Central memory CD8-positive, alpha-beta T cell (primary cell): Measurements from ENCODE around the gene IRF1.
"Not testable (repeated sequence)": the region's sequence is repeated elsewhere in the genome, so short reads cannot be mapped to it uniquely, and the experiment has no call there.

Source experiments
- ATAC-seq: fragments of 150-1000 bp; cut with Tn5 transposase; replicated peaks from 2 replicates; pipeline ENCODE4 v1.10.0; 2022; ENCODE audit warnings: mild to moderate bottlenecking, moderate FRiP score, moderate number of reproducible peaks; ENCODE audit not compliant: poor library complexity, severe bottlenecking; ENCODE audit errors: extremely low read depth
- DNase-seq, 2 donors: peaks; one replicate each; pipeline ENCODE4 v3.0.0; 2021; ENCODE audit warnings: low spot score in 2 of 2
- H3K27ac Mint-ChIP-seq: one replicate; pipeline ENCODE4 v1.8.0; 2022; ENCODE audit warnings: low read depth, mild to moderate bottlenecking, moderate library complexity, mixed read lengths
- H3K27me3 Mint-ChIP-seq: one replicate; pipeline ENCODE4 v1.8.0; 2022; ENCODE audit warnings: mixed read lengths
- H3K36me3 Mint-ChIP-seq: one replicate; pipeline ENCODE4 v1.8.0; 2022; ENCODE audit warnings: mild to moderate bottlenecking, moderate library complexity, mixed read lengths; ENCODE audit not compliant: insufficient read depth
- H3K4me1 Mint-ChIP-seq: one replicate; pipeline ENCODE4 v1.8.0; 2022; ENCODE audit warnings: mixed read lengths
- H3K4me3 Mint-ChIP-seq: one replicate; pipeline ENCODE4 v1.8.0; 2022; ENCODE audit warnings: mild to moderate bottlenecking, moderate library complexity, mixed read lengths
- H3K9me3 Mint-ChIP-seq: one replicate; pipeline ENCODE4 v1.8.0; 2022; ENCODE audit warnings: mixed read lengths

IRF1 gene

DNA sequence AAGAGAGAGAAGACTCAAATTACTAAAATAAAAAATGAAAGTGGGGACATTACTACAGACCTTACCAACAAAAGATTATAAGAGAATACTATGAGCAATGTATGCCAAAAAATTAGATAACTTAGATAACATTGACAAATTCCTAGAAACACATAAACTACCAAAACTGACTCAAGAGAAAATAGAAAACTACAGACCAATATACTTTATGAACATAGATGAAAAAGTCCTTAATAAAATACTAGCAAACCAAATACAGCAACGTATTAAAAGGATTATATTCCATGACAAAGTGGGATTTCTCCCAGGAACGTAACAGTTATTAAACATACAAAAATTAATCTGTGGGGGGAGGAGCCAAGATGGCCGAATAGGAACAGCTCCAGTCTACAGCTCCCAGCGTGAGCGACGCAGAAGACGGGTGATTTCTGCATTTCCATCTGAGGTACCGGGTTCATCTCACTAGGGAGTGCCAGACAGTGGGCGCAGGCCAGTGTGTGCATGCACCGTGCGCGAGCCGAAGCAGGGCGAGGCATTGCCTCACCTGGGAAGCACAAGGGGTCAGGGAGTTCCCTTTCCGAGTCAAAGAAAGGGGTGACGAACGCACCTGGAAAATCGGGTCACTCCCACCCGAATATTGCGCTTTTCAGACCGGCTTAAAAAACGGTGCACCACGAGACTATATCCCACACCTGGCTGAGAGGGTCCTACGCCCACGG is 23.2 kb upstream of the IRF1 start:
- not testable (repeated sequence) for H3K4me3 Mint-ChIP-seq, H3K27ac Mint-ChIP-seq, DNase-seq

DNA sequence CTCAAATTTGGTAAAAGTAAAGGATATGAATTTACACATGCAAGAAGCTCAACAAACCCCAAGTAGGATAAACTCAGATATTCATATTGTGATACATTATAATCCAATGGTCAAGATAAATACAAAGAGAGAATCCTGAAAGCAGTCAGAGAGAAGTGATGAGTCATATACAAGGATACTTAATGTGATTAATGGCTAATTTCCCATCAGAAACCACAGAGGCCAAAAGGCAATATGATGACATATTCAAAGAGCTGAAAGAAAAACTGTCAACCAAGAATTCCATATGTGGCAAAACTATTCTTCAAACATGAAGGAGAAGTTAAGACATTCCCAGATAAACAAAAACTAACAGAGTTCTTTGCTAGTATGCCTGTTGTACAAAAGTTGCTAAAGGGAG is 19.5 kb upstream of the IRF1 start:
- H3K27me3 Mint-ChIP-seq, result peaks cover 38% of the 10 kb centered on the region
- ATAC-seq, result no peak
- no peaks in the 10 kb centered on the region for H3K36me3 Mint-ChIP-seq
- no peak for DNase-seq
- H3K4me1 Mint-ChIP-seq, result no peaks in the 10 kb centered on the region
- H3K27ac Mint-ChIP-seq, result no peak overlapping the region
- no peak overlapping the region for H3K4me3 Mint-ChIP-seq
- no peaks in the 10 kb centered on the region for H3K9me3 Mint-ChIP-seq

More for the DNA sequence above, 23.2 kb upstream of the IRF1 start:
- not testable (repeated sequence) for H3K36me3 Mint-ChIP-seq, ATAC-seq, H3K9me3 Mint-ChIP-seq, H3K4me1 Mint-ChIP-seq
- H3K27me3 Mint-ChIP-seq, result peaks cover 30% of the 10 kb centered on the region

DNA sequence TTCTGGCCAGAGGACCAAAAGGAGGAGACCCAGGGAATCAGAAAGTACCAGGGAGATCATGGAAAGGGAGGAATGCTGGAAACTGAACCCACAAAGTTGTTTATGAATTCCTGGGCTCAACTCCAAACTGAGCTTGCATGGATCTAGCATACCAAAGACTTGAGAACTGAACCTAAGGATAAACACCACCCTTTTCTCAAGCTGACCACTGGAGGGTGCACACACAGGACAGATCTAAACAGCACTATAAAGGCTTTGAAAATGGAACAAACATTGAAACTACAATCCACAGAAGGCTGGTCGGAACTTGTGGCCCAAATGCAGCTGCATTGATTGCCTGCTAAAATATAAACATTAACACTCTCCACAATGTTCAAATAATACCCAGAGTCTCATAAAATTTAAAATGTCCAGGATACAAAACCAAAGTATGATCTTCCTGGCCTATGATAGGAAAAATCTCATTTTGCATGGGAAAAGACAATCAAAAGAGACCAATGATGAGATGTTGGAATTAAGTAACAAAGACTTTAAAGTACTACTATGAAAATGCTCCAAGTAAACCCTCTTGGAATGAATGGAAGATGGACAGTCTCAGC is 15.6 kb upstream of the IRF1 start:
- no peak for DNase-seq
- Mint-ChIP-seq H3K4me3 (no peak overlapping the region), H3K9me3 (no peaks in the 10 kb centered on the region), H3K4me1 (peaks cover 3% of the 10 kb centered on the region), H3K27ac (no peak overlapping the region), H3K27me3 (peaks cover 24% of the 10 kb centered on the region), H3K36me3 (no peaks in the 10 kb centered on the region)
- no peak for ATAC-seq

DNA sequence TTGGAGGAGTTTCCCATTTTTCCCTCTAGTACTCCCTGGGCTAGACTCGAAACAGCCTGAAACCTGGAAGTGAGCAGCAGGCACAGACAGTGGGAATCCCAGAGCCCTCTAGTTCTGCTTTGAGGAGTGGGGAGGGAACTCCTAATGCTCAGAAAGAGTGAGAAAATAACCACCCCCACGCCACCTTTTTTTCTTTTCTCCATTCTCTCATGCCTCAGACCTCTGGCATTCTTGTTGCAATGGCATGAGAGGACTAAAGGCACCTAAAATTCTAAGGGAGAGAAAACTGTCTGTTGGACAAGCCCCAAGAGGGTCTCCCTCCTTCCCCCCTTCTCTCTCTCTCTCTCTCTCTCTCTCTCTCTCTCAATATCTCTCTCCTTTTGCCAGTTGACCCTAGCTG is 15.1 kb upstream of the IRF1 start:
- Mint-ChIP-seq H3K4me1 (peaks cover 9% of the 10 kb centered on the region), H3K9me3 (no peaks in the 10 kb centered on the region), H3K4me3 (no peak overlapping the region), H3K36me3 (no peaks in the 10 kb centered on the region), H3K27ac (no peak overlapping the region), H3K27me3 (peaks cover 24% of the 10 kb centered on the region)
- no peak for DNase-seq
- ATAC-seq, result no peak

DNA sequence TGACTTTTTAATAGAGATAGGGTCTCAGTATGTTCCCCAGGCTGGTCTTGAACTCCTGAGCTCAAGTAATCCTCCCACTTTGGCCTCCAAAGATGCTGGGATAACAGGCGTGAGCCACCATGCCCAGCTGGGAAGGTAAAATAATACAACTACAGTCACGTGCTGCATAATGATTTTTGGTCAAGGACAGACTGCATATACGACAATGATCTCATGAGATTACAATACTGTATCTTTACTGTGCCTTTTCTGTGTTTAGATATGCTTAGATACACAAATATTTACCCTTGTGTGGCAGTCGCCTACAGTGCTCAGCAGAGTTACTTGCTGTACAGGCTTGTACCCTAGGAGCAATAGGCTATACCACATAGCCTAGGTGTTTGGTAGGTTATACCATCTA is 14.2 kb upstream of the IRF1 start:
- H3K27ac Mint-ChIP-seq, result no peak overlapping the region
- peaks cover 18% of the 10 kb centered on the region for H3K27me3 Mint-ChIP-seq
- H3K36me3 Mint-ChIP-seq, result no peaks in the 10 kb centered on the region
- no peaks in the 10 kb centered on the region for H3K9me3 Mint-ChIP-seq
- H3K4me3 Mint-ChIP-seq, result no peak overlapping the region
- ATAC-seq (no peak), DNase-seq (no peak)
- H3K4me1 Mint-ChIP-seq, result peaks cover 16% of the 10 kb centered on the region

DNA sequence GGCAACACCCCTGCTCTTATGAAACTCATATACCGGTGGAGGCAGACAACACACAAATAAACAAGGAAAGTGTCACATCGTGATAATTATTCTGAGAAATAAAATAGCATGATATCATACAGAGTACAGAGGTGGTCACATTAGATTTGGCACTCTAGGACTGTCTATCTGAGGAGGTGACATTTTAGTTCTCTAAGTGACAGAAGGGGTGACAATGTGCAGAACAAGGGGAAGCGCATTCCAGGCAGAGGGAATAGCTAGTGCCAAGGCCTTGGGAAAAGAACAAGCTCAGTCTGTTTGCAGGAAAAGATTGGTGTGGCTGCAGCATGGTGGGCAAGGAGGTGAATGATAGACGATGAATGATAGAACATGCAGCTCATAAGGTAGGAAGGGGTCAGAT is 12.7 kb upstream of the IRF1 start:
- no peak overlapping the region for H3K27ac Mint-ChIP-seq
- peaks cover 29% of the 10 kb centered on the region for H3K4me1 Mint-ChIP-seq
- ATAC-seq (no peak), DNase-seq (no peak)
- peaks cover 7% of the 10 kb centered on the region for H3K27me3 Mint-ChIP-seq
- no peaks in the 10 kb centered on the region for H3K9me3 Mint-ChIP-seq
- H3K4me3 Mint-ChIP-seq, result no peak overlapping the region
- H3K36me3 Mint-ChIP-seq, result no peaks in the 10 kb centered on the region

DNA sequence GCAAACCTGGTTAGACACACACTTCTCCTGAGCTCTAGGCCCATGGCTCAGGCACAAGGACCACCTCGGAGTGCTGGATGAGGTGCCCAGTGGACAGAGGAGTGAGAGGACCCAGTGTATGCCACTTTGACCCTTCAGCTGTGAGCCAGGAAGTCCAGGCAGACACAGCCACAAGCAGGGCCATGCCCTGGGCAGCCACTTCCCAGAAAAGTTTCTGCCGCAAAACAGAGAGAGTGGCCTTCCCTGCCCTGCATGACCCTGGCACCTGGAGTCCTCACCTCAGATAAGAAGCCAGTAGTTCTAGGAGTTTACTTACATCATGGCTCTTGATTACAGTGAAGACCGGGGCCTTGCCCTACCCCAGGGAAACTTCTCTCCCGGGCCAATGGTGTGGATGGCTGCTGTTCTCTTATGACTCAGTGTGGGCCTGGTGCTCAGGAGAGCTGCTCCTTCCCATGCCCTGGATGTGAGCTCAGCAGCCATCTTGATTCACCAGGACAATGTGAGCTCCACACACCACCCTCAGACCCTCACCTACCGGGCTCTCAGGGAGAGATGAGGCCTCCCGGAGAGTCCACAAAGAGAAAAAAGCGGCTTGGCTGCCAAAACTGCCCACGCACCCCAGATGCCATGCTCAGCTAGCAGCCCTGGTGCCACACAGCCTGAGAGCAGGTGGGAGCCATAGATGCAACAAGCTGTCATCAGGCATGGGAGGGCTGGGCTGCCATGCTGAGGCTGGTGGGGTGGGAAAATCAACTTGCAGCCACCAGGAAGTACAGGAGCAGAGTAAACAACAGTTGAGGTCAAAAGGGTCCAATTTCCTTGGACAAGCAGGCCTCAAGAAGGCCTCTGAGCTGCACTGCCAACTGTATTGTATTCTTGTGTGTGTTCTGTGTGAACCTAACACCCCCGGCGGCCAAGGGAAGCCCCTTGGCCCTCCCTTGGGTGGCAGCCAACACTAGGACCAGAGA is 11.7 kb upstream of the IRF1 start:
- peaks cover under 1% of the 10 kb centered on the region for H3K27me3 Mint-ChIP-seq

DNA sequence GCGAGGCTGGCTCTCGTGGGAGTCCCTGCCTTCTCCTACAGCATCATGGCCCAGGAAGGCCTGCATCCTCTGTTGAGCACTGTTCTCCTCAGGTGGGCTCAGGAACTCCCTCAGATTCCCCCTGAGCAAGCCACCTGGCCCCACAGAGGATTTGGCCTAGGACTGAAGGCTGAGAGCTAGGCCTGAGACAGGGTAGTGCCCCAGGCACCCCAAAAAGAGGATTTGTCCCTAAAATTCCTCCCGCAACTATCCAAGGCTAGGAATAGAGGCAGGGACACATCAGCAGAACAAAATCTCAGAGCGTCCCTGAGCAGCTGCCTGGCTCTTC is 11.0 kb upstream of the IRF1 start:
- H3K9me3 Mint-ChIP-seq, result no peaks in the 10 kb centered on the region
- no peak for DNase-seq
- peak overlapping the region; percentile 44 for H3K27ac Mint-ChIP-seq
- H3K4me3 Mint-ChIP-seq, result no peak overlapping the region
- H3K36me3 Mint-ChIP-seq, result peaks cover 4% of the 10 kb centered on the region
- H3K4me1 Mint-ChIP-seq, result peaks cover 40% of the 10 kb centered on the region
- H3K27me3 Mint-ChIP-seq, result no peaks in the 10 kb centered on the region
- no peak for ATAC-seq

More for the DNA sequence above, 11.7 kb upstream of the IRF1 start:
- Mint-ChIP-seq H3K36me3 (peaks cover 2% of the 10 kb centered on the region), H3K4me1 (peaks cover 38% of the 10 kb centered on the region), H3K9me3 (no peaks in the 10 kb centered on the region), H3K27ac (no peak overlapping the region), H3K4me3 (no peak overlapping the region)
- no peak for DNase-seq
- ATAC-seq, result no peak

DNA sequence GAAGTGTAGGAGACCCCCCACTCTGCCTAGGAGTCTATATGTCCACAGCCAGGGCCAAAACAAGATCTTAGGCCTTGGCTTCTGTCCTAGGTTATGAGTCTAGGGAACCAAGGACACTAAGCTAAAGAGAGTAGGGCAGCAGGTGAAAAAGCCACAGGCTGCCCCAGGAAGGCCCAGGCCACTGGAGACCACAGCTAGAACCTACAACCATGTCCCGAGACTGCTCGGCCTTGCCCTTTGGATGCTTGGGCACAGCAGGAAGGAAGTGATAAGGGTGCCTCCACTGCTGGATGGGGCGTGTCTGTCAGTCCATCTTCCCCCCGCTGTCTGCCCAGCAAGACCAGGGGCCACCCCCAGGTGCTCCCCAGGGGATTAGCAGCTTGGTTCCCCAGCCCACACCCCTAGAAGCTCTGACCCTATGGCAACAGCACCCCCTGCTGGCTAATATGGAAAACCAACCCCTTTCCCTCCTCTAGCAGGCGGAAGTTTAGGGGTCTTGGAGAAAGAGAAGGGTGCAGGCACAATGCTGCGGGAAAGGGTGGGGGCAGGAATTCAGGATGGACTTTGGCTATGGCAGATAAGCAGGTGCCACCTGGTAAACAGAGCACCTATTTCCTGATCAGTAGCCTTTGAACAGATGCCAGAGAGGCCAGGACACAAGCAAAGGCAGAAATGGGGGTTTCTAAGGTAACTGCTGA is 10.5 kb upstream of the IRF1 start:
- Mint-ChIP-seq H3K4me1 (peaks cover 45% of the 10 kb centered on the region), H3K36me3 (peaks cover 8% of the 10 kb centered on the region), H3K9me3 (no peaks in the 10 kb centered on the region), H3K4me3 (no peak overlapping the region), H3K27ac (peak overlapping the region; percentile 44), H3K27me3 (no peaks in the 10 kb centered on the region)
- ATAC-seq (peak; percentile 26), DNase-seq (peak; percentile 66 to 70)

DNA sequence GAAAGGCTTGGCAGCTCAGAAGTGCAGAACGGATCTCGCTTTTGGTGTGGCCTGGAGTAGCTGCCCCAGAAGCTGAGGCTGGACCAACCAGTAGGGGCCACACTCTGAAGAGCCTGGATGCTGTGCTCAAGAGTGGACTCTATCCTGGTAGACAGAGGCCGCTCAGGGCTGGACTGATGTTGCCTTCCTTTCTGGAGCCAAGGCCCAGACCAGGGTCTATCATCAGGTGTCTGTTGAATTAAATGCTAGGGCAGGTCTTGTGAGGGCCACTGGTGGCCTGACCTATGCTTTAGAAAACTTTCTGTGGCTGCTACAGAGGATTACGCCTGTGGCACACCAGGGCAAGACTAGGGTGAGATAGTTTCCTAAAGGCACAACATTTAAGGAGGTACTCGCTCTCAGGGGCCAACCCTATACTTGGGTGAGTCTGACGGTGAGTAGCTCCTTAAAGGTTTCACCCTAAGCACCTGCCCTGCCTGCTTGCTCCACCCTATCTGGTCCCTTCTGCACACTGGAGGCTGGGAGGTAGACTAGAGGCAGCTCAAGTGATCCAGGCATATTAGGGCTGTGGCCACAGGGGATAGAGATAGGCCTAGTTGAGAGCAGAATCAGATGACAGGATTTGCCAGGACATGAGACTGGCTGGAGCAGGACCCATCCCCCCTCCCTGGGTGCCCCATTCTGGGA is 9.8 kb upstream of the IRF1 start:
- ATAC-seq (no peak), DNase-seq (no peak)
- peak overlapping the region; percentile 44 for H3K27ac Mint-ChIP-seq
- H3K4me1 Mint-ChIP-seq, result peaks cover 48% of the 10 kb centered on the region
- H3K9me3 Mint-ChIP-seq, result no peaks in the 10 kb centered on the region
- no peak overlapping the region for H3K4me3 Mint-ChIP-seq
- H3K36me3 Mint-ChIP-seq, result peaks cover 10% of the 10 kb centered on the region
- no peaks in the 10 kb centered on the region for H3K27me3 Mint-ChIP-seq

DNA sequence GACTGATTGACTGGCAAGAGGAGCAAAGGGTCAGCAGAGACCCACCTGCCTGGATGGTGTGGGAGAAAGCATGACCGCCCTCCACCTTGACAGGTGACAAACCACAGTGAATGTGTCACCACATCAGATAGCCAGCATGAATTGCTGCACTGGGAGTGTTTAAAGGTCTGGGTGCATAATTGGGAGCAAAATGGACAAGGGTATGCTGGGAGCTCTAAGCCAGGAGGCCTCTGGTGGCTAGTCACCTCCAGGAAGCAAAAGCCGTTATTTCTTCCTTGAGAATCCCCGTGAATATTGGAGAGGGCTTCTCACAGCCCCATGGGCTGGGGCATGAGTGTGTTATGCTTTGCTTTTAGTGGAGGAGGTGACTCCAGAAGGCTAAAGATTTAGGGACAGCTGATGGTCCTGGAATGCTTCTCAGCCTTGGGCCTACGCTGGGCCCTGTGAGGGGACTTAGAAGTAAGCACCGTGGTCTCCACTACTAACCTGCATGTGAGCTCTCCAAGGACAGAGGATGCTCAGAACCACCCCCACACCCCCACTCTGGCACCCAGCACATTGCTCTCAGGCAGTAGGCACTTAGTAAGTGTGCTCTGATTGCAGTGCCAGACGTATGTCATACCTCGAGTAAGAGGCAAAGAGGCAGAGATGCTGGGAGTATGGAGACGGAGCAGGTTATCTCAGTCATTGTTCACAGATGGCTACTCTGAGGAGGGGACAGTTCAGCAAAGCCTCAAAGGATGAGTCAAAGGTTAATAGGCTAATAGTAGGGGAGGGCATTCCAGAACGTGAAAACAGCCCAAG is 9.1 kb upstream of the IRF1 start:
- H3K4me3 Mint-ChIP-seq, result no peak overlapping the region
- peaks cover 56% of the 10 kb centered on the region for H3K4me1 Mint-ChIP-seq
- DNase-seq, result no peak
- no peaks in the 10 kb centered on the region for H3K27me3 Mint-ChIP-seq
- no peak for ATAC-seq
- peaks cover 13% of the 10 kb centered on the region for H3K36me3 Mint-ChIP-seq
- peak overlapping the region; percentile 15 for H3K27ac Mint-ChIP-seq
- H3K9me3 Mint-ChIP-seq, result no peaks in the 10 kb centered on the region
